ENCODE measurements around the gene GPBP1L1.
A peak's percentile ranks its signal among the peaks of the same experiment; 100 is the strongest.
"Not testable (repeated sequence)": the region's sequence is repeated elsewhere in the genome, so short reads cannot be mapped to it uniquely, and the experiment has no call there.

The GPBP1L1 gene

GRCh38 chr1:45679123-45679522 lies 7.2 kb downstream of the GPBP1L1 start:
- TF ChIP-seq, protein P1, sequence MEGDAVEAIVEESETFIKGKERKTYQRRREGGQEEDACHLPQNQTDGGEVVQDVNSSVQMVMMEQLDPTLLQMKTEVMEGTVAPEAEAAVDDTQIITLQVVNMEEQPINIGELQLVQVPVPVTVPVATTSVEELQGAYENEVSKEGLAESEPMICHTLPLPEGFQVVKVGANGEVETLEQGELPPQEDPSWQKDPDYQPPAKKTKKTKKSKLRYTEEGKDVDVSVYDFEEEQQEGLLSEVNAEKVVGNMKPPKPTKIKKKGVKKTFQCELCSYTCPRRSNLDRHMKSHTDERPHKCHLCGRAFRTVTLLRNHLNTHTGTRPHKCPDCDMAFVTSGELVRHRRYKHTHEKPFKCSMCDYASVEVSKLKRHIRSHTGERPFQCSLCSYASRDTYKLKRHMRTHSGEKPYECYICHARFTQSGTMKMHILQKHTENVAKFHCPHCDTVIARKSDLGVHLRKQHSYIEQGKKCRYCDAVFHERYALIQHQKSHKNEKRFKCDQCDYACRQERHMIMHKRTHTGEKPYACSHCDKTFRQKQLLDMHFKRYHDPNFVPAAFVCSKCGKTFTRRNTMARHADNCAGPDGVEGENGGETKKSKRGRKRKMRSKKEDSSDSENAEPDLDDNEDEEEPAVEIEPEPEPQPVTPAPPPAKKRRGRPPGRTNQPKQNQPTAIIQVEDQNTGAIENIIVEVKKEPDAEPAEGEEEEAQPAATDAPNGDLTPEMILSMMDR (IDR thresholded peaks at IDR 0.05; ENCODE audit: low read length, missing control alignments) = no peak
- no peak overlapping the region for H3K4me3 ChIP-seq (replicated peaks; ENCODE audit: low read depth, low read length)
- DNase-seq (ENCODE audit: low read depth) = peak; percentile 51

GRCh38 chr1:45678489-45678888 lies 7.8 kb downstream of the GPBP1L1 start:
- no peak overlapping the region for H3K4me3 ChIP-seq (replicated peaks; ENCODE audit: low read depth, low read length)
- TF ChIP-seq, protein P1 (IDR thresholded peaks at IDR 0.05; ENCODE audit: low read length, missing control alignments) = no peak
- DNase-seq (ENCODE audit: low read depth) = no peak

DNA sequence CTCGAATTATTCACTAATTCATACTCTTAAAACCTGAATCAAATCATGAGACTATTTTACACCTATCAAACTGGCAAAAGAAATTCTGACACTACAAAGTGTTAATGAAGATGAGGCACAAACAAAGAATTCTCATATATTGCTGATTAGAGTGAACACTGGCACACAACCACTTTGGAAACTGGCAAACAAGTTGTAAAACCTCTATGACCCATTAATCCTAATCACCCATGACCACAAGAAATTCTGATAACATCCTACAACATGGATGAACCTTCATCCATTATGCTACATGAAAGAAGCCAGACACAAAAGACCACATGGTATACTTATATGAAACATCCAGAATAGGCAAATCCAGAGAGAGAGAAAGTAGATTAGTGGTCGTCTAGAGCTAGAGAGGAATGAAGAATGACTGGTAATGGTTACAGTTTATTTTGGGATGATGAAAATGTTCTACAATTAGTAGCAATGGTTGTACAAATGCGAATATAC lies 8.5 kb downstream of the GPBP1L1 start:
- DNase-seq (ENCODE audit: low read depth) = no peak
- TF ChIP-seq, protein P1 (IDR thresholded peaks at IDR 0.05; ENCODE audit: low read length, missing control alignments) = no peak
- no peak overlapping the region for H3K4me3 ChIP-seq (replicated peaks; ENCODE audit: low read depth, low read length)

DNA sequence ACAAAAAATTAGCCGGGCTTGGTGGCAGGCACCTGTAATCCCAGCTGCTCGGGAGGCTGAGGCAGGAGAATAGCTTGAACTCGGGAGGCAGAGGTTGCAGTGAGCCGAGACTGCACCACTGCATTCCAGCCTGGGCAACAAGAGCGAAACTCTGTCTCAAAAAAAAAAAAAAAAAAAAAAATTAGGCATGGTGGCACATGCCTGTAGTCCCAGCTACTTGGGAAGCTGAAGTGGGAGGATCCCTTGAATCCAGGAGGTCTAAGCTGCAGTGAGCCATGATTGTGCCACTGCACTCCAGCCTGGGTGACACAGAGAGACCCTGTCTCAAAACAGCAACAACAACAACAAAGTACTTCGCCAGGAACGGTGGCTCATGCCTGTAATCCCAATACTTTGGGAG lies 9.8 kb downstream of the GPBP1L1 start:
- H3K4me3 ChIP-seq (replicated peaks; ENCODE audit: low read depth, low read length); DNase-seq (ENCODE audit: low read depth): not testable (repeated sequence)

DNA sequence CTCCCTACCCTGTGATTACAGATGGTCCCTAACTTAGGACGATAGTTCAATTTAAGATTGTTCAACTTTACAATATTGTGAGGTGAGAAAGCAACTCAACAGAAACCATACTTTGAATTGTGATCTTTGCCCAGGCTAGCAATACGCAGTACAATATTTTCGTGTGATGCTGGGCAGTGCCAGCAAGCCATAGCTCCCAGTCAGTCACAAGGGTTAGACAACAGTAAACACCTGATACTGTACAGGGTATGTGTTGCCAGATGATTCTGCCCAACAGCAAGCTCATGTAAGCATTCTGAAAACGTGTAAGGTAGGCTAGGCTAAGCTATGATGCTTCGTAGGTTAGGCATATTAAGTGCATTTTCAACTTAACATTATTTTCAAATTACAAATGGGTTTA lies 11.9 kb downstream of the GPBP1L1 start:
- DNase-seq (ENCODE audit: low read depth) = no peak
- H3K4me3 ChIP-seq (replicated peaks; ENCODE audit: low read depth, low read length) = no peak overlapping the region
- TF ChIP-seq, protein P1 (IDR thresholded peaks at IDR 0.05; ENCODE audit: low read length, missing control alignments) = no peak

DNA sequence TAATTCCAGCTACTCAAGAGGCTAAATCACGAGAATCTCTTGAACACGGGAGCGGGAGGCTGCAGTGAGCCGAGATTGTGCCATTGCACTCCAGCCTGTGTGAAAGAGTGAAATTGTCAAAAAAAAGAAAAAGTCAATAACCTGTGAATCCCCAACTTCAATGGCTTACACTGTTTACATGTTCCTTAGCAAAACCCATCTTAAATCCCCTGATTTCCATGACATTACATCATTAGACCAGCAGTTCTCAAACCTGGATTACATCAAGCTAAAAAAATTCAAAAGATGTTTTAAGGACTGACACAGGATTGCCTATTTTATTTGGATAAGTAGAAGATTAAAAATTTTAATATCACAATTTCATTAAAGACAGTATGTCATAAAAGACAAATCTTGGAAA lies 12.4 kb downstream of the GPBP1L1 start:
- no peak overlapping the region for H3K4me3 ChIP-seq (replicated peaks; ENCODE audit: low read depth, low read length)
- TF ChIP-seq, protein P1 (IDR thresholded peaks at IDR 0.05; ENCODE audit: low read length, missing control alignments) = no peak
- no peak for DNase-seq (ENCODE audit: low read depth)

GRCh38 chr1:45669859-45670655 lies 16.3 kb downstream of the GPBP1L1 start:
- no peak overlapping the region for H3K4me3 ChIP-seq (replicated peaks; ENCODE audit: low read depth, low read length)
- no peak for DNase-seq (ENCODE audit: low read depth)
- TF ChIP-seq, protein P1 (IDR thresholded peaks at IDR 0.05; ENCODE audit: low read length, missing control alignments) = no peak

All from fibroblast of pulmonary artery (primary cell).